GM19023 (cell line): ENCODE data around the gene TCEANC2.
"Not testable (repeated sequence)": the region's sequence is repeated elsewhere in the genome, so short reads cannot be mapped to it uniquely, and the experiment has no call there.

ENCODE experiments used
- ATAC-seq: cut with Tn5 transposase; IDR thresholded peaks from one replicate; pipeline ENCODE4 v1.9.1; 2021; ENCODE audit warnings: mild to moderate bottlenecking, moderate library complexity; ENCODE audit not compliant: unreplicated experiment

The TCEANC2 gene

GRCh38 chr1:54052934-54053744, at the start of gene TCEANC2, which contains the start of gene TMEM59:
Gene TCEANC2, plus strand, starts transcription at chr1:54053608. Its CDS starts 815 bp downstream, at chr1:54054423.
Gene TMEM59, minus strand, starts transcription at chr1:54053204. Its CDS starts 16 bp downstream, at chr1:54053188.
- peak; percentile 92 for ATAC-seq

- not testable (repeated sequence) for ATAC-seq
These were observed 49.5 kb upstream of the TCEANC2 start for GRCh38 chr1:54003750-54004480.

GRCh38 chr1:54004481-54005049, 48.8 kb upstream of the TCEANC2 start:
- no peak for ATAC-seq

GRCh38 chr1:54006508-54006907, 46.9 kb upstream of the TCEANC2 start:
- no peak for ATAC-seq

GRCh38 chr1:54007613-54008012, 45.8 kb upstream of the TCEANC2 start:
- no peak for ATAC-seq

- no peak for ATAC-seq
These were observed 44.5 kb upstream of the TCEANC2 start for GRCh38 chr1:54008876-54009275.

- no peak for ATAC-seq
These were observed 44.0 kb upstream of the TCEANC2 start for GRCh38 chr1:54009406-54009805.

- ATAC-seq, result no peak
These were observed 42.8 kb upstream of the TCEANC2 start for GRCh38 chr1:54010415-54011117.

- no peak for ATAC-seq
These were observed 41.9 kb upstream of the TCEANC2 start for GRCh38 chr1:54011316-54012007.

GRCh38 chr1:54012008-54012325, 41.4 kb upstream of the TCEANC2 start:
- no peak for ATAC-seq

- ATAC-seq, result no peak
These were observed 40.5 kb upstream of the TCEANC2 start for GRCh38 chr1:54012863-54013262.

GRCh38 chr1:54013393-54014008, 39.9 kb upstream of the TCEANC2 start:
- no peak for ATAC-seq

- no peak for ATAC-seq
These were observed 39.3 kb upstream of the TCEANC2 start for GRCh38 chr1:54014009-54014629.

GRCh38 chr1:54016343-54017282, 36.8 kb upstream of the TCEANC2 start:
- ATAC-seq, result no peak

- no peak for ATAC-seq
These were observed 35.4 kb upstream of the TCEANC2 start, which contains the start of gene LDLRAD1 for GRCh38 chr1:54017979-54018378. Gene LDLRAD1, minus strand, starts transcription at chr1:54018186. Its CDS starts 74 bp downstream, at chr1:54018112.

GRCh38 chr1:54018635-54019034, 34.8 kb upstream of the TCEANC2 start:
- no peak for ATAC-seq

GRCh38 chr1:54019562-54020176, 33.7 kb upstream of the TCEANC2 start:
- ATAC-seq, result not testable (repeated sequence)

GRCh38 chr1:54024358-54024757, 29.1 kb upstream of the TCEANC2 start:
- ATAC-seq, result no peak
